Natural killer cell (primary cell): ENCODE measurements around the gene PPM1L. TPM values are rescaled to one million over a fixed set of nuclear protein-coding genes. Genes with fewer than 3 reads are reported as not detected.
"Not testable (repeated sequence)": the region's sequence is repeated elsewhere in the genome, so short reads cannot be mapped to it uniquely, and the experiment has no call there.

ENCODE experiments used
- ATAC-seq, 3 donors: fragments of 150-1000 bp in 2 of 3; fragments of 200-7000 bp in 1 of 3; cut with Tn5 transposase; 1 replicate in 1 of 3; 2 replicates in 2 of 3; pipeline ENCODE4 v1.10.0; 2021; ENCODE audit warnings: mild to moderate bottlenecking in 2 of 3, moderate library complexity in 2 of 3
- DNase-seq, 2 donors: peaks; one replicate each; pipeline versions ENCODE4 v3.0.0 to v3.0.0-alpha.2; 2013 to 2021; ENCODE audit warnings: mixed read lengths in 1 of 2
- H3K27ac ChIP-seq: one replicate; pipeline ENCODE4 v1.5.1; 2013; ENCODE audit warnings: mild to moderate bottlenecking, low read length
- H3K27me3 ChIP-seq: one replicate; pipeline ENCODE4 v1.6.1; 2013; ENCODE audit warnings: low read length; ENCODE audit not compliant: control insufficient read depth, insufficient read depth
- H3K36me3 ChIP-seq: one replicate; pipeline ENCODE4 v1.6.1; 2013; ENCODE audit warnings: low read length; ENCODE audit not compliant: control insufficient read depth, insufficient read depth
- H3K4me1 ChIP-seq: one replicate; pipeline ENCODE4 v1.6.1; 2013; ENCODE audit warnings: low read length; ENCODE audit not compliant: control insufficient read depth, insufficient read depth
- H3K4me3 ChIP-seq: one replicate; pipeline ENCODE4 v1.5.1; 2013; ENCODE audit warnings: low read length
- H3K9me3 ChIP-seq: one replicate; pipeline ENCODE4 v1.6.1; 2013; ENCODE audit warnings: low read length; ENCODE audit not compliant: control insufficient read depth, insufficient read depth
- H3K27ac Mint-ChIP-seq, 2 donors: one replicate each; pipeline ENCODE4 v1.8.0; 2022; ENCODE audit warnings: mild to moderate bottlenecking in 2 of 2, mixed read lengths in 2 of 2, moderate library complexity in 1 of 2
- H3K27me3 Mint-ChIP-seq, 2 donors: one replicate each; pipeline ENCODE4 v1.8.0; 2022; ENCODE audit warnings: low read depth in 2 of 2, mixed read lengths in 2 of 2
- H3K36me3 Mint-ChIP-seq: one replicate; pipeline ENCODE4 v1.8.0; 2022; ENCODE audit warnings: mixed read lengths
- H3K4me1 Mint-ChIP-seq, 2 donors: one replicate each; pipeline ENCODE4 v1.8.0; 2022; ENCODE audit warnings: mixed read lengths in 2 of 2
- H3K4me3 Mint-ChIP-seq: one replicate; pipeline ENCODE4 v1.8.0; 2022; ENCODE audit warnings: mild to moderate bottlenecking, moderate library complexity, mixed read lengths
- H3K9me3 Mint-ChIP-seq, 2 donors: one replicate each; pipeline ENCODE4 v1.8.0; 2022; ENCODE audit warnings: mixed read lengths in 2 of 2
- CTCF ChIP-seq: fragments of 200-600 bp; IDR thresholded peaks from one replicate; pipeline ENCODE4 v1.8.0; 2022; ENCODE audit warnings: antibody characterized with exemption
- WGBS: methylation state at CpG from one replicate; pipeline ENCODE4 v1.1.7; 2013; ENCODE audit warnings: missing lambda C conversion rate; ENCODE audit not compliant: insufficient coverage; 5-methylcytosine and 5-hydroxymethylcytosine counted together
- intact Hi-C: fragments of 100-400 bp; cut with micrococcal nuclease; formaldehyde crosslinking; loops from one replicate; pipeline ENCODE4 v1.14.2; 2022
- total RNA-seq, 4 donors: library from RNA; stranded (reverse); fragments of 120-200 nt in 1 of 4; gene quantifications; one replicate each; pipeline versions ENCODE4 v1.2.3 to v1.2.4, GENCODE V29; 2013 to 2022

PPM1L gene
- total RNA-seq, 3 donors from 2014 or later (not counting 1 experiment from before 2014, with no cell fraction given): 52.6 to 73.2 (median 52.9) TPM

DNA sequence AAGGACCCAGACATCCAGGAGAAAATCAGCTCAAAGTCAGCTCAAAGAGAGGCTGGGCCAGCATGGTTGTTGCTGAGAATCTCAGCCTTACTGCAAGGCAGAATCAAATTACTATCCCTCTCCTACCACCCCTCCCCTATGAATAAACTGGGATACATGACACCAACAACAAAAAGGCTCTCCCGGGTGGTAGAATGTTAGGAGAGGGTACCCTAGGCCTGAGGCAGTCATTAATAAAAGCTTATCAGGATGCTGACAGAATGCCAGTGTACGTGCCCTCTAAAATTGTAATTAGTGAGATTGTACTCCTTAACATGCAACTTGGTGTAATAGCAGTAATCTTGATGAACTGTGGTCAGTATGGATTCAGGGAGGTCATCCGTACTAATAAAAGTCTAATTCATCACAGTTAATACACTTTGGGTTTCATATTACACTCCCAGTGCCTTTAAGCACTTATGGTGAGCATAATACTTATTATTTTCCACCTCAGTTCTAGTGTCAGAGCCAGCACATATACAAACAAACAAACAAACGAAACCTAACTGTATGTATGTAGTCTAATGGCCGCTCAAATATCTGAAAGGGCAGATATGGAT lies 272.6 kb downstream of the PPM1L start:
- no peak overlapping the region for H3K27ac ChIP-seq
- H3K27ac Mint-ChIP-seq: no peak overlapping the region
- no peak overlapping the region for H3K4me3 ChIP-seq
- H3K4me1 ChIP-seq: no peaks in the 10 kb centered on the region
- H3K9me3 ChIP-seq: no peaks in the 10 kb centered on the region
- WGBS: 97% methylated on average over 2 of the region's 5 CpGs
- peaks cover 10% of the 10 kb centered on the region for H3K36me3 Mint-ChIP-seq
- peaks cover 0 to 4% of the 10 kb centered on the region in 2 donors for H3K9me3 Mint-ChIP-seq
- H3K27me3 ChIP-seq: no peaks in the 10 kb centered on the region
- DNase-seq (no peak), ATAC-seq (no peak)
- no peak overlapping the region for H3K4me3 Mint-ChIP-seq
- intact Hi-C loops: no loop called here
- TF ChIP-seq CTCF: no peak
- H3K4me1 Mint-ChIP-seq: peaks cover 15 to 16% of the 10 kb centered on the region in 2 donors
- no peaks in the 10 kb centered on the region for H3K36me3 ChIP-seq
- no peaks in the 10 kb centered on the region for H3K27me3 Mint-ChIP-seq

GRCh38 chr3:161031134-161031533 lies 275.1 kb downstream of the PPM1L start:
- peaks cover 38 to 40% of the 10 kb centered on the region in 2 donors for H3K4me1 Mint-ChIP-seq
- TF ChIP-seq CTCF: no peak
- H3K9me3 ChIP-seq: no peaks in the 10 kb centered on the region
- no peak overlapping the region for H3K27ac Mint-ChIP-seq
- peaks cover 6% of the 10 kb centered on the region for H3K36me3 Mint-ChIP-seq
- H3K27ac ChIP-seq: no peak overlapping the region
- H3K9me3 Mint-ChIP-seq: peaks cover 0 to 3% of the 10 kb centered on the region in 2 donors
- H3K36me3 ChIP-seq: no peaks in the 10 kb centered on the region
- DNase-seq (no peak), ATAC-seq (no peak)
- intact Hi-C loops: no loop called here
- H3K27me3 ChIP-seq: no peaks in the 10 kb centered on the region
- no peak overlapping the region for H3K4me3 ChIP-seq
- peaks cover 3% of the 10 kb centered on the region for H3K4me1 ChIP-seq
- H3K4me3 Mint-ChIP-seq: no peak overlapping the region
- no peaks in the 10 kb centered on the region for H3K27me3 Mint-ChIP-seq
- WGBS: 90% methylated on average over 1 of the region's 1 CpG

DNA sequence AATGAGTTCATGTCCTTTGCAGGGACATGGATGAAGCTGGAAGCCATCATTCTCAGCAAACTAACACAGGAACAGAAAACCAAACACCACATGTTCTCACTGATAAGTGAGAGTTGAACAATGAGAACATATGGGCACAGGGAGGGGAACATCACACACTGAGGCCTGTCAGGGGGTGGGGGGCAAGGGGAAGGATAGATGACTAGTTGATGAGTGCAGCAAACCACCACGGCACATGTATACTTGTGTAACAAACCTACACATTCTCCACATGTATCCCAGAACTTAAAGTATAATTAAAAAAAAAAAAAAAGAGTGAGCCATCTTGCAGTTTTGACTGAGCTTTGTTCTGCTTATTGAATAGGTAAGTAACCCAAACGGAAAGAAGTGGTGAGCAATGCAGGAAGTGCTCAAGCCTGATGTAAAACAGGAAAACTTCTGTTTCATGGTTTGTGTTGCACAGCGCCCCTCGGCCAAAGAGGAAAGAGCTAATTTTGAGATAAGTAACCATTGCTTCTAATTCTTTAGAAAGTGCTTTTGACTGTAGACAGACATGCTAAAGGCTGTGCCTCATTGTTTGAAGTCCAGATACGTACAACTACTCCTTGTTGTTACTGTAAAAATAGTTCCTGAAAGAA lies 279.0 kb downstream of the PPM1L start:
- H3K4me3 ChIP-seq, H3K27me3 ChIP-seq, H3K4me1 ChIP-seq, H3K36me3 ChIP-seq, H3K9me3 Mint-ChIP-seq, H3K4me3 Mint-ChIP-seq, H3K27me3 Mint-ChIP-seq, intact Hi-C loops, H3K9me3 ChIP-seq, H3K36me3 Mint-ChIP-seq: not testable (repeated sequence)
- peak overlapping the region; percentile 38 for H3K27ac ChIP-seq
- ATAC-seq: peak; percentile 21 to 79 (median 49)
- Mint-ChIP-seq H3K4me1 (peaks cover 36 to 38% of the 10 kb centered on the region in 2 donors), H3K27ac (peak overlapping the region; percentile 66 to 75)
- DNase-seq: peak in 1 of 2 donors; percentile 8
- WGBS: 6% methylated on average over 4 of the region's 5 CpGs

DNA sequence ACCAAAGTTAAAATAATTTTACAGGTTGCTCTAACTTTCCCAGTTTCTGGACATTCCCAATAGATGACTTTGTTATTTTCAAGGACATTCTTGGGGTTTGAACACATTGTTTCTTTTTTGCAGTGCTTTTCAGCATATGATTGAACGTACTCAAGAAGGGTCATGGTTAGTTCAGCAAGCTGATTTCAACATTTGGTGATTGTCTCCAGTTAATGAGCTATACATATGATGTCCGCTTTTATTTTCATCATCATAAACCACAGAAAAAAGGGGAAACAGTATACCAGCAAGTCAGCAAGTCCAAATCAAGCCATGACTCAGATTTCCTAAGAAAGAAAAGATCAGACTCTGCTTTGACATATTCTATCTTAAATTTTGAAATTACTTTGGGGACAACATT lies 279.7 kb downstream of the PPM1L start:
- Mint-ChIP-seq H3K27ac (peak overlapping the region; percentile 66 to 75), H3K36me3 (peaks cover 6% of the 10 kb centered on the region), H3K4me1 (peaks cover 36 to 38% of the 10 kb centered on the region in 2 donors), H3K4me3 (no peak overlapping the region), H3K9me3 (peaks cover 0 to 3% of the 10 kb centered on the region in 2 donors), H3K27me3 (no peaks in the 10 kb centered on the region)
- Histone ChIP-seq H3K4me1 (peaks cover 3% of the 10 kb centered on the region), H3K9me3 (no peaks in the 10 kb centered on the region), H3K27me3 (no peaks in the 10 kb centered on the region), H3K4me3 (no peak overlapping the region), H3K36me3 (no peaks in the 10 kb centered on the region), H3K27ac (peak overlapping the region; percentile 38)
- TF ChIP-seq CTCF: no peak
- no peak for DNase-seq
- intact Hi-C loops: no loop called here
- peak in 2 of 3 donors; percentile 32 to 83 for ATAC-seq
- WGBS: 38% methylated on average over 2 of the region's 2 CpGs
